SW 1271 (cell line): Measurements from ENCODE around the gene DUSP23.

ENCODE experiments used
- DNase-seq, 2 experiments: peaks; one replicate each; lab custom pipeline; 2025; lab: John Stamatoyannopoulos, UW

DUSP23 gene

DNA sequence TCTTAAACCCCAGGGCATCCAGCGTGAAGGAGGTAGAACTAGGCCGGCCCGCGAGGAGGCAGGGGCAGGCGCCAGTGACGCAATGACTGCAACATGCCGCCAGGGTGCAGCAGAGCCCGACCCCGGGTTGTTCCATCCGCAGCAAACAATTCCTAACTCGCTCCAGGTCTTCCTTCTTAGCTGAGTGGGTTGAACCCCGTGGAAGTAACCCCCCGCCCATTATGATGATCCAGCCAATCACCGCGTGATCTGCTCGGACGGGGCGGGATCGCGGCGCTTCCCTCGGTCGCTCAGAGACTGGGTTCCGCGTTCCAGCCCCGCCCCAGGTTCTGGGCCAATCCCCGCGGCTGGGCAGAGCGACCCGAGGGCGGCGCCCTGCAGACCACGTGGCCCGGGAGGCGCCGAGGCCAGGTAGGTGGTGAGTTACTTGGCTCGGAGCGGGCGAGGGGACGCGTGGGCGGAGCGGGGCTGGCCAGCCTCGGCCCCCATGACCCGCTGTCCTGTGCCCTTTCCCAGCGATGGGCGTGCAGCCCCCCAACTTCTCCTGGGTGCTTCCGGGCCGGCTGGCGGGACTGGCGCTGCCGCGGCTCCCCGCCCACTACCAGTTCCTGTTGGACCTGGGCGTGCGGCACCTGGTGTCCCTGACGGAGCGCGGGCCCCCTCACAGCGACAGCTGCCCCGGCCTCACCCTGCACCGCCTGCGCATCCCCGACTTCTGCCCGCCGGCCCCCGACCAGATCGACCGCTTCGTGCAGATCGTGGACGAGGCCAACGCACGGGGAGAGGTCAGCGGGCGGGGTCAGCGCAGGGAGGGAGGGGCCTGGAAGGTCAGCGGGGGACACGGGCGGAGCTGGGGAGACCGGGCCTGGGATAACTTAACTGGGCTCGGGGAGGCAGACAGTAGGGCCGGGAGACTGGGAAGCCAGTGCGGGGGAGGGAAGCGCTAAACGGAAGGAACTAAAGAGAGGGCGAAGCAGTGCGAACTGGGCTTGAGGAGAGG, at the start of gene DUSP23:
DUSP23 (plus strand) TSS at position 380 of the 1,000 bp plus-strand sequence; CDS start at position 519, 139 bp downstream.
- DNase-seq, result peak; percentile 44 to 88

DNA sequence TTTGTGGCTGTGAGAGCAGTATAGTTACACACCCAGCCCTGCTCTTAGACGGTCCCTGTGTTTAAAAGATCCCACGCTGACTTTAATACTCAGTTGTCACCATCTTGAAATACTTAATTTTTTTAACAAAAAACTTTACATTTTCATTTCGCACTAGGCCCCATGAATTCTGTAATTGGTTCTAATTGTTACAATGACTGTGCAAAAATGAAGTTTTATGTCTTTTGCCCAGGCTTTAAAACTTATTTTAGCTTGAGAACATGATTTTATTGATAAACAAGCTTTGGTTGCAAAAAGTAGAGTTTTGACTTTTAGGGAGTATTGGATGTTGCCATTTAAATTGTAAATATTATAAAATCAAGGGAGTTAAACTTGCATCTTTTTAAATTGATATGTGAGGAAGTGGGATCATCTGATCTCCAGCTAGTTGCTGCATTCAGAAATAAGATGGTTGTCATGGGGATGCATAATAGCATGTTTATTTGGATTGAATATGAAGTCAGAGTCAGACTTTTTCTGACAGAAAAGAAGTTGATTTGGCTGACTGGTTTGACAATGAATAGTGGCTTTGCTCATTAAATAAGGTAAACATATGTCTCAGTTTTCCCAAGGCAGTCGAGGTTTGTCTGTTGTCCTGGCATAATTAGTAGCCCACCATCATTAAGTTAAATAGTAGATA, 43.4 kb upstream of the DUSP23 start:
- no peak for DNase-seq

DNA sequence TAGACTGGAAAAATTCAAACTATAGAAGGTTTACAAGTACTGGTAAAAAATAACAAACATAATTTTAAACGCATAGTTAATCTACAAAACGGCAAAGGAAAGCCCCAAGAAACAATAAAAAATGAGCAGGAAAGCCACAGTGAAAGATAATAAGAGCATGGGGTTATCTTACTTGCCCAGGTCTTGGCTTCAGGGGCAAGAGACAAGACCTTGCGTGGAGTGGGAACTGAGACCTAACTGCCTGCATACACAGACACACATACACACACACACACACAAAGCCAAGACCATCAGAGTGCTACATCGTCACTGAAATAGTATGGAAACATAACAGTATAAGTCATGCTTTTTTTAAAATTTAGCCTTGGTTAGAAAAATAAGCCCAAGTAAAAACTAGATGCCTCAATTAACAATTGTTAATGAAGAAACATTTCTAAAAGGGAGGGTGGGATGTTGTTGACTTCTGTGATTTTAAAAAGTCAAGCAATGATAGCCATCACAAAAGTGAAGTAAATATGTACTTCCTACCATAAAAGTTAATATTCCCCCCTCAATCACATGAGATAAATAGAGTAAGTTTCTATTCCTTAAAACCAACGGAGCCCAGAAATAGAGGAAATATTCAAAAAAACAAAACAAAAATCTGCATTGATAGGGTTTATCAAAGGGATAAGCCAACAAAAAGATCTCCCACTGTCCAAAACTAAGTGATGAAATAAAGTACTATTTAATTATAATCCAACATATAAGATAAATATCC, 36.9 kb upstream of the DUSP23 start:
- DNase-seq, result no peak

DNA sequence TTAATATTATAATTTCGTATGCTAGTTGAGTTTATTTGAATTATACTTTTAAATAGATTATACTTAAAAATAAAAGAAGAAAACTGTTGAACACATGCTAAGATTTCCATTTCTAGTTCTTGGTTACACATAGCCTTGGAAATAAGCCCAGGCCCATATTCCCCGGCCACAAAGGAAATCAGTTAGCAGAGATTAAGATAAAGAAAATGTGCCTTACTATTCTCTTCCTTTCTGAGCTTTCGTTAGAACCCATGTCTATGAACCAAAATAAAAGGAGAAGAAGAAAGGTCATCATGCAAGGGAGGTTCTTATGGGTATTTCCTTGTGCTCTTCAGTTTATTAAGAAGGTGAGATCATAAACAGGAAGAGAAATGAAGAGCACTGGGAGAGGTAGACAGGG, 34.1 kb upstream of the DUSP23 start:
- no peak for DNase-seq

- DNase-seq, result no peak
Measured at GRCh38 chr1:159748370-159748769, 32.4 kb upstream of the DUSP23 start.

DNA sequence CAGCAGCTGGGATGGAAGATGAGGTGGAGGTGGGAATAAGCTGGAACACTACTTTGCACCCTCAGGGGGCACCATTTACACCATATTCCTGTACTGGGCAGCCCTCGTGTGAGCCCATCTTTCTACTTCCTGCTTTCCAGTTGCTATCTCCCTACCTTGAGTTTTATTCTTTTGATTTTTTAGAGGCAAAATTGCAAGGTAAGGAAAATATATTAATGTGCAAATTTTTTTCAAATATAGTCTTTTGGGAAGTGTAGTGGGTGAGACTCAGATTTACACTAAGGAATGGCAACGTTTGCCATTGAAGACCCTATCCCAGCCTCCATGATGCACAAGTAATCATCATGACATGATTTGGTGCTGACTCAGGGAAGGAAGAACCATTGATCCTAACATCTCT, 31.1 kb upstream of the DUSP23 start:
- no peak for DNase-seq

DNA sequence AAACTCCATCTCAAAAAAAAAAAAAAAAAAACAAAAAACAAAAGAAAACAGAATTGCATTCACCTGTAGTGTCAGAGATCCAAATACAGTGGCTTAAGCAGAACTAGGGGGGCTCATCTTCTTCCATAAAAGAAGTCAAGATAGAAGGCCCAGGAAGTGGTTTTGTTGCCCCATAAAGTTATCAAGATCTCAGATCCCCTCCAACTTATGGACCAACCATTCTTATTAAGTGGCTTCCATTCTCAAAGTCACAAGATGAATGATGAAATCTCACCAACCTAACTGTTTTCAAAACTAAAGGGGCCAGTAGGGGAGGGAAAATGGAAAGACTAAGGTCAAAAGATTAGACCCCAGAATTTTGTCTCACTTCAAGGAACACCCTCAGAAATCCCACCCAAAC, 30.1 kb upstream of the DUSP23 start:
- no peak for DNase-seq

DNA sequence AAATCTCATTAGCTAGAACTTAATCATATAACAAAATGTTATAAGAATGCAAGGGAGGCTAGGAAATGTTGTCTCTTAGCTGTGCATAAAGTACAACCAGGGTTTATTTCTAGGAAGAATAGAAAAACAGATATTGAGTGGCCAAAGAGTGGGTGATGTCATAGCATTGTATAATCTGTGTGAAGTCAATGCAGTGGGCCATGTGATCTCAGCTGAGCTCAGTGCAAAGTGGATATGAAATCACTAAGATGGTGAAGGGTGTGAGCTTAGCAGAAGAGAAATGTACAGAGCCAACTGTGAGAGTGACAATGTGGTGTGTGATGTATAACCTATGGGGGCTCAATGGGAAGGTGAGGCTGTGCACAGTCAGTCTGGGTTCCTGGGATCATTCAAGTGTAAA, 29.7 kb upstream of the DUSP23 start:
- DNase-seq, result no peak

GRCh38 chr1:159752135-159752580, 28.6 kb upstream of the DUSP23 start:
- no peak for DNase-seq

- DNase-seq, result no peak
Measured at GRCh38 chr1:159753386-159753785, 27.4 kb upstream of the DUSP23 start.

DNA sequence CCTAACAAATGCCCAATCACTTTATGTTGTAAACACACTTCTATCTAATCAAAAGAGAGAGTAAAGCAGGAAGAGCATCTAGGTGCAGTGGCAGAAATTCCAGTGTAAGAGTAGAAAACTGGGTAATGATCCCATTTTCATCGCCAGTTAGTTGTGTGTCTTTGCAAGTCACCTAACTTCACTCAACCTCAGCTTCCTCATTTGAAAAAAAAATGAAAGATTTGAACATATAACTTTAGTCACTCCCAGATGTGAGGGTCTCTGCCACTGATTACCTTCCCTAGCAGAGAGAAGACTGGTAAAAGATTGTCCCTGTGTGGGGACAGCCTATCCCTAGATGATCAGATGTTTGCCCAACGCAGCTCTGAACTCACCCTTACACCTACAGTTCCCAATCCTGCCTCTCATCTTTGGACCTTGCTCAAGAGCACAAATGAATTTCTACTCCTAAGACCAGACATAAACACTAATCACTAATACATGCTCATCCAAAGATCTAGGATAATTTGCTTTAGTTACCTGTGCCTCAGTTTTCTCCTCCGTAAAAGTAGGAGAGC, 25.2 kb upstream of the DUSP23 start:
- DNase-seq, result no peak

DNA sequence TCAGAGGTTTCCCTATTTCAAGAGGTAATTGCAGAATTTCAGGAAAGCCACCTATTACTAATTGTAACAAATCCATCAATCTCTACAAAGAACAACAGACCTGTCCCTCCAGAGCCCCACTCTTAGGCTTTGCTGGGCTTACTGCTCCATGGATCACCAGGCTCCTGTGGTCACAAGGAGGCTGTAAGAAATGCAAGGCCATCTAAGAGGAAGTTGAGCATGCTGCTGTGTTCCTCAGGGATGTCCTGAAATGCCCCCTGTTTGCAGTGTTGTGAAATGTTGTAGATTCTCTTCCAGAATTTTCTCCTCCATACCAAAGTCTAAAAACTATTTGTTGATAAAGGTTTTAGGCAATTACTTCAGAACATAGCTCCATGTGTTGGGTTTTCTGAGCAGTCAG, 24.4 kb upstream of the DUSP23 start:
- DNase-seq, result no peak

GRCh38 chr1:159763686-159764085, 17.1 kb upstream of the DUSP23 start:
- DNase-seq, result no peak

GRCh38 chr1:159765806-159766205, 15.0 kb upstream of the DUSP23 start:
- no peak for DNase-seq

- DNase-seq, result no peak
Measured at GRCh38 chr1:159771127-159771895, 9.5 kb upstream of the DUSP23 start.

DNA sequence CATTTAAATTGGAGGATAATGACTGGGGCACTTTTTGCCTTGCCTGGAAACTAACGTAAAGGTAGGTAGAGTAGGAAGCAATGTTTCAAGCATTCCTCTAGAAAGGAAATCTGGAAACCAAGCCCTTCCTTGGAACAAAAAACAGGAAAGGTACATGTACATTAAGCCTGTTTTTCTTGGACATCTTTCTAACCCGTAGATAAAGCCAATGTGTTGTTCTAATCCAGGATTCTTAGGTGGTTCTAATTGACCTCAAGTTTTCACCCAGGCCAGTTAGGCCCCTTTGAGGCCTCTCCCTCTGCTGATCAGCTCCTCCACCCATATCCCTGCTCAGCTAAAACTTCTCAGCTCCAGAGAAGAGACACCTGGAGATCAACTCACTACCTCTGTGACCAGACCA, 6.3 kb upstream of the DUSP23 start:
- DNase-seq, result no peak

- peak in 1 of 2 experiments; percentile 10 for DNase-seq
Measured at GRCh38 chr1:159775716-159776115, 5.0 kb upstream of the DUSP23 start.

DNA sequence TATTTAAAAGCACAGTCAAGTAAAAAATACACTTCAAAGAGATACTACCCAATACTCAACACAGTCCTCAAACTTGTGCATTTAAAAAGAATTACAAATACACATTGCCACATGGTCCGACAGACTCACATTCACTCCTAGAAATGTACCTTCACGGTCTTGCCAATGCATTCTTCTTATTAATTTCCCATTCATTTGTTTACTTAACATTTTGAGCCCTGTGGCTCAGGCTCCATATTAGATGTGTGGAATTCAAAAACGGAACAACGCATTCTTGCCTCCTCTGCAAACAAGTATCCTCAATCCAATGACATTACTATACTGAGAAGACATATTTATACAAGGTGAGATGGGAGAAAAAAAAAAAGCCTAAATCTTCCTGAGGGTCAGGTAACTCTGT, 2.5 kb upstream of the DUSP23 start:
- no peak for DNase-seq

- no peak for DNase-seq
Measured at GRCh38 chr1:159779403-159779851, 1.3 kb upstream of the DUSP23 start.

DNA sequence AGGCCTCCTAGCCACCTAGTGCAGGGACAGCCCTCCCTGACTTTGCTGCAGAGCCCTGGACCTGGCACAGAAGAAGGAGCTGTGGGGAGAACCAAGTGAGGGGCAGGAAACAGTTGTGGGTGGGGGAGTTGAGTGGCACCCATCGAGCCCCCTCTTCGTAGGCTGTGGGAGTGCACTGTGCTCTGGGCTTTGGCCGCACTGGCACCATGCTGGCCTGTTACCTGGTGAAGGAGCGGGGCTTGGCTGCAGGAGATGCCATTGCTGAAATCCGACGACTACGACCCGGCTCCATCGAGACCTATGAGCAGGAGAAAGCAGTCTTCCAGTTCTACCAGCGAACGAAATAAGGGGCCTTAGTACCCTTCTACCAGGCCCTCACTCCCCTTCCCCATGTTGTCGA, 1.2 kb downstream of the DUSP23 start:
- no peak for DNase-seq

- DNase-seq, result no peak
Measured at GRCh38 chr1:159783724-159784123, 3.0 kb downstream of the DUSP23 start.
